Right hindlimb (tissue), 1 donor: ENCODE measurements around the gene POU2F3.

Source experiments
- DNase-seq: peaks from one replicate; pipeline ENCODE4 v3.0.0-alpha.2; 2018

POU2F3 gene

DNA sequence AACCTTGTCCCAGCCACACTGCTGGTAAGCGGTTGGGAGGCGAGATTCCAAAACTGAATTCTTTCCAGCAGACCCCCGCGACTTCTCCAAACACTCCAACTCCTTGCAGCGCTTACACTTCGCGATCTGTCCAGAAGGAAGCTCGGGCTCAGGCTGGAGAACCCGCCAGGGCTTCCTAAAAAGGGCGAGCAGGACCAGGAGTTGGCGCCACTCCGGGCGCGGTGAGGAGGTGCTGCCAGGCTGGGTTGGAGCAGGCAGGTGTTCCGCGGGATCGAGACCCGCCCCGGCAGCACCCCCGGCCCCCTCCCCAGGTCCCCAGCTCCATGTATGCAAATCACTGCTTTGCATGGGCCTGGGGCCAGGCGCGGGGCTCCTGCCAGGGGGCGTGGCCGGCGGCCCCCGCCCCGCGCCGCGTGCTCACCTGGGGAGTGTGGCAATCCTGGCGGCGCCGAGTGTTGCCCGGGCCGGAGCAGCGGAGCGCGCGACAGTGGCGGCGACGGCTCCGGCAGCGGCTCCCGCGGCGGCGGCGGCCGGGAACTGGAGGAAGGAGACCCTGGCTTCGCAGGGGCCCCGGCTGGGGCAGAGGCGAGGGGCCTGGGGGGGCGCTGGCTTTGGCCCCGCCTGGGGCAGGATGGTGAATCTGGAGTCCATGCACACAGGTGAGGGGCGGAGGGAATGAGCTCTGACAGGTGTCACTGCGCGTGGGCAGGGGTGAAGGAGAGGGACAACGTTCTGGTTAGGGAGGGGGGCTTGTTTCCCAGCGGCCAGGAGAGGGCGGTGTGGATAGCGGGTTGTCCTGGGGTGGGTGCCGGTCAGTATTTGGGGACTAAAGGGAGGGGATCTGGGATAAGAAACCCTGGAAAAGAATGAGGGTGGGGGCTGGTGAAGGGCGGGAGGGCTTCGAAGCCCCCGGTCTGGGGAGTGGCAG, at the start of gene POU2F3:
POU2F3 (plus strand) TSS at position 428 of the 928 bp plus-strand sequence; CDS start at position 632, 204 bp downstream.
- DNase-seq, result no peak

- DNase-seq, result no peak
Measured at GRCh38 chr11:120191058-120191457, 48.9 kb upstream of the POU2F3 start.

DNA sequence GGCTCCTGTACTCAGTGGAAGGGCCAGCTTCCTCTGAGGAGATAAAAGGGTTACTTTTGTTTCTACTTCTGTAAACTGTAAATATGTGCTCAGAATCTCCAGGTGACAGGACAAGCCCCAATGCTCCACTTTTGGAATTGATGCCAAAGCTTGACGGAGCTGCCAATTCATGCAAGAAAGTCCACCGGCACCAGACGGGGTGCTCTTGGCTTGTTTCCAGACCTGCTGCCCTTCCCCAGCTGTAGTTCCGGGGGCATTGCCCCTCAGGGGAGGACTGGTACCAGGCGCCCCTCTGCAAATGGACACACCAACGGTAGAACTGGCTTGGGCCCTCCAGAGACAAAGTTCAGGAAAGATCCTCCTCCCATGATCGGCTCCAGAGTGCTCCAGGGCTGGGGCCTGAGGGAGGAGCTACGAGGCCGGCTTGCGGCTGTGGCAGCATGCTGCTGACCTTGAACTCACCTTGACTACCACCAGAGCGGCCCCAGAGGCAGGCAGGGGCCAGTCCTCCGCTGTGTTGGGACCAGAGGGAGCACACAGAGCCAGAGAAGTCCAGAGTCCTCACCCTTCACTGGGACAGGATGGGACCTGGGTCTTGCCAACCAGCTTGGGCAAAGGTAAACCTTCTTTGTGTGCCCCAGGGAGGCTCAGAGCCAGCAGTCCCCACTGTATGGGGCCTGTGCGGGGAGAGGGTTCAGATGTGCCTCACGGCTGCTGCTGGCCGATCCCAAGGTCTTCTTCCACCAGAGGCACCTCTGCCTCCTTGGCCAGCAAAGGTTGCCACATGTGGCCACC, 46.9 kb upstream of the POU2F3 start:
- no peak for DNase-seq

DNA sequence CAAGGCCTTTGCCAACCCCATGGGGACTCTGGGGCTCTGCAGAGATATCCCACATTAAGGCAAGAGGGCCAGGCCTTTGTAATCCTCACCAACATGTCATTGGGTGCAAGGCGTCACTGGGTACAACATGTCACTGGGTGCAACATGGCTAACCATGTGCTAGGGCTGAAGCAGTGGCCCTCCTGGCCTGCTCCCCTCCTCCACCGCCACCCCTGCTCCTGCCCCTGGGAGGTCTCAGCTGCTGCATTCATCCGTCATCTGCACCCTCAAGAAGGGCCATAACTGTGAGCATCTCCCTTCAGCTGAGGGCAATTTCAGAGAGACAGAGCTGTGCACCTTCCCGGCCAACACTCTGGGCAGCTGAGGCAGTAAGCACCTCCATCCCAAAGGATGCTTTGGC, 45.8 kb upstream of the POU2F3 start:
- no peak for DNase-seq

DNA sequence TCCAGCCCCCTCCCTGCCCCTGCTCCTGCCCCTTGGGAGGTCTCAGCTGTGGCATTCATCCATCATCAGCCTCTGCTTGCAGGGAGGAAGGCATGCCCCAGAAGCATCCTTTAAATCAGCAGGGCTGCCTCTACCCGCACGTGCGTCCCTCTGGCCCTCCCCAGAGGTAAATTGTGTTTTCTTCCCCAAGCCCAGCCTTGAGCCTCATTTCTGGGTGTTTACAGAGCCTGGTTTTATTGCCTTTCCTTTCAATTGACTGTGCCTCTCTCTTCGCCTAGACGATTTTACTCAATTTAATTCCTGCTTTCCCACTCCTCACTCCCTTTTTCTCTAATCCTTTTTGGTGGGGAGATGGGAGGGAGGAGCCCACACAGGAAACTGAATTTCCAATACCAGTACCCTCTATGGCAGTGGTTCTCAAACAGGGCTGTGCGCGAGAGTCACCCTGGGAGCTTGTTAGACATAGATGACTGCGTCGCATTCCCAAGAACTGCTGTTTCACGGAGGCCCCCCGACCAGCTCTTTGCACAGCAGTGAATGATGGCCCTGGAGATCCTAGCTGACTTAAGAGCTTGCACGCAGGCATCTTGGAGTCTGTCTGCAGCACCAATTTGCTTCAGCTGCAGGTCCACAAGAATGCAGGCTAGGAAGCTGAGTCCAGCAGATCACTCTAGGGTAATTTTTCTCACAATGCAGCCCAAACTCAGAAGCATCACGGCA, 44.2 kb upstream of the POU2F3 start:
- no peak for DNase-seq

GRCh38 chr11:120196826-120197225, 43.1 kb upstream of the POU2F3 start:
- no peak for DNase-seq

DNA sequence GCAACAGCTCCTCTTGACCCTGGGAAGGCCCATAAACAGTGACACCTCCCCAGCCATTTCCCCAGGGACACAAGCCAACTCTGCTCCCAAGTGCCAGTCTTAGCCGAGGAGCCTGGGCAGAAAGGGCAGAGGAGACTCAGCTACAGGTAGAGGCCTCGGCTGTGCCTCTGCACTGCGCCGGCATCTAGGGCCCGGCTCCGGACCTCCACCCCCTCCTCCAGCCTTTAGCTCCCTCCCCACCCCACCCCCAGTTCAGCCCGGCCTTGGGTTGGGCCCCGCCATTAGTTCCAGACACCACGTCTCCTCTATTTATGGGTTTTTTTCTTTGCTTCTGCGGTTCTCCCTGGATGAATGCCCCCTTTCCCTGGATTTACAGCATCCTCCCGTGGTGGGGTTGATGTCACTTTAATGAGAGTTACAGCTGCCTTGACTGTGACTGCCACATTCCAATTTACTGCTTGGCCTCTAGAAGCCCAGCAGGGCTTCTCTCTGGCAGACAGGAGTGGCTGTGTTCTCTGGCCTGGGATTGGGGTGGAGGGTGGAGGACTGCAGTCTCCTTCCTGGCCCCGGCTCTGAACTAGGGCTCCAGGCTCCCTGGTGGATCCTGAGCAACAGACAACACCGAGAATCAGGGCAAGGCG, 42.6 kb upstream of the POU2F3 start:
- DNase-seq, result peak; percentile 88

DNA sequence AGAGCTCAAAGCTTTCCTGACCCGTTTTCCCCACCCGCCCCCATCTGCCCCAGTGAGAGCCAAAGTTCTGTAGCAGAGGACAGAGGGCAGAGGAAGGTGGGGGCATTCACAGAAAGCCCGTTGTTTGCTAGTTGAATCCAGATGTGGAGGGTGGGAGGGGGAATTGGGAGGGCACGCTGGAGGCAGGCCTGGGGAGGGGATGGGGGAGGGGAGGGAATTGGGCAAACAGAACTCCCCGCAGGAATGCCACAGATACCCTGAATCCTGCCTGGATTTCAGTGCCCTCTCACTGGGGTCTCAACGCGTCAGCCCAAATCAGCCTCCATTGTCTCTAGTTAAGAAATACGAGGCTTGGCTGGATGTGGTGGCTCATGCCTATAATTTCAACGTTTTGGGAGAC, 42.0 kb upstream of the POU2F3 start:
- DNase-seq, result no peak

DNA sequence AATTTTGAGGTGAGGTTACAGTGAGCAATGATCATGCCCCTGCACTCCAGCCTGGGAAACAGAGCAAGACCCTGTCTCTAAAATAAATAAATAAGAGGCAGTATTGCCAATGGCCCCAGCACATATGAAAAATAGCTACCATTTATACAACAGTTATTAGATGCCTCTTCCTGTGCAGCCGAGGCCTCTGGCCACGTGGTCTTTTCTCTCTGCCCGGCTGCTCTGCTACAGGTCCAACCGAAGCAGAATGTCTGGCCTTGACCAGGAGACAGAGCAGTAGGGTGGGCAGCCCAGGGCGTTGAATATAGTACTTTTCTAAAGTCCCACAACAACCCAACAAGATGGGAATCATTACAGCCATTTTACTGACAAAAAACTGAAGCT, 41.5 kb upstream of the POU2F3 start:
- DNase-seq, result no peak

DNA sequence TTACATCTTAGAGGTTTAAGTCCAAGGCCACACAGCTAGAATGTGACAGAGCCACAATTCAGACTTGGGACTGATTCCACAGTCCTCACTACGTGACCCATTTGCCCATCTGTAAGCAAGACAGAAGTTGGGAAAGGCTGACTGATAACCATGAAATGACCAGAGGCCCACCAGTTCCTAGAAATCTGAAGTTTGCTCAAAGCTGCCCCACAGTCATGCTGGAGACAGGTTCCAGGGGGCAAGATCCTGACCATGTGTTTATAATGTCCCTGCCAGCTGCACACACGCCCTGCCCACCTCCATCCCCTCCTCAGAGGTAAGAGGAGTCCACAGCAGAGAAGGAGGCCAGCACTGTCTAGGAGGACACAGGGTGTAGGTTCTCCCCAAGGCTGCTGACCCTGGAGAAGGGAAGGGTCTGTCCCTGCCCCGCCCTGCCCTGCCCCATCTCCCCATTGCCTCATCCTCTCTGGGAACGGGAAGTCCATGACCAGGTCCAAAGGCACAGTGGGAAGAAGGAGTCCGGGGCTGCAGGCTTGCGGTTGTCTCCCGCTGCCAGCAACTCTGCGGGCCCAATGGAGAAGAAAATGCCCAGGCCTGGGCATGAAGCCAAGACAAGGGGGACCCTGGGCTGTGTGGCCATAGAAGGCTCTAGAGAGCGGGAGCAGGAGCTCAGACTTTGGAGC, 41.0 kb upstream of the POU2F3 start:
- no peak for DNase-seq

DNA sequence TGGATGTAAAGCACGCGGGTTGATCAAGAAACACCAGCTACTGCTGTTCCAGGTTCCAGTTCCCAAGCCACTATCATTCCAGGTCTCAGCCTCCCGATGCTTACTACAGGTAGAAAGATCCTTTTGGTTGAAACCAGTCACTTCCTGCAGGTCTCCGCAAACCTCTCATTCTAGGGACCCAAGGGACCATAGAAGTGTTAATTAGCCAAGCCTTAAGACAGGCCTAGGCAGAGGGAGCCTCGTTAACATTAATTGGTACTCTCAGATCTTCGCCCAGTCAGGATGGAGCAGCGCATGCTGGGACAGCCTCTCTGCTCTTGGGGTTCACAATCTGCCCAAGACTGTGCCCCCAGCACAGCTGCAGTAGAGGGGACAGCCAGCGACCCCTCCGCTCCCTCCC, 40.3 kb upstream of the POU2F3 start:
- DNase-seq, result no peak

- DNase-seq, result no peak
Measured at GRCh38 chr11:120200677-120201076, 39.3 kb upstream of the POU2F3 start.

GRCh38 chr11:120201653-120202052, 38.3 kb upstream of the POU2F3 start:
- no peak for DNase-seq

DNA sequence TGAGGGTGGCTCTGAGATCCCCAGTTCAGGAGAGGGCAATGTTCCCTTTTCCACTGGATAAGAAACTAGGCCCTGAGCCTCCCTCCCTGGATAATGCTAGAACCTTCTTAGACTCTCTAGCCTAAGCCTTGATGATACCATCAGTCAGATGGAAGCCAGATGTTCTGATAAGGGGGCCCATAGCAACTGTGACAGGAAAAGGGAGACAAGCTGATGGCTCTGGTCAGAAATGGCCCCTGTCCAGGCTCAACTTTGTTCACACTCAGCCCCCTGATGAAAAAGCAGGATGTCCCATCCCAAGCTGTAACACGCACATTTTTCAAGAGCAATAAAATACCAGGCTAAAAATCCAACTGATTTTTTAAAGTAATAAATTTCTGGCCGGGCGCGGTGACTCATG, 36.3 kb upstream of the POU2F3 start:
- no peak for DNase-seq

DNA sequence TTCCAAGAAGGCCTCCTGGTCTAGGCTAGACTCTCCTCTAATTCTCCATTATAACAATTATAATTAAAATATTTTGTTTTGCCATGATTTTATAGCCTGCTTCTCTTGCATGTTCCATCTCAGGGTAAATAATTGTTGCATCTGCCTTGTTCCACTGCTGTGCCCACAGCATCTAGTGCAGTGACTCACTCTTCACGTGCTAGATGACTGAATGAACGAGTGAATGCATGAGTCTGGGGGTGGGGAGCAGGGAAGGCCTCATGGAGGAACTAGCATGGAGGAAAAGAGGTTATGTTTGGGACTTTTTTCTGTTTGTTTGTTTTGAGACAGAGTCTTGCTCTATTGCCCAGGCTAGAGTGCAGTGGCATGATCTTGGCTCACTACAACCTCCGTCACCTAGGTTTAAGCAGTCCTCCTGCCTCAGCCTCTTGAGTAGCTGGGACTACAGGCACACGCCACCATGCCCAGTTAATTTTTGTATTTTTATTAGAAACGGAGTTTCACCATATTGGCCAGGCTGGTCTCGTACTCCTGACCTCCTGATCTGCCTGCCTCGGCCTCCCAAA, 34.3 kb upstream of the POU2F3 start:
- DNase-seq, result no peak

DNA sequence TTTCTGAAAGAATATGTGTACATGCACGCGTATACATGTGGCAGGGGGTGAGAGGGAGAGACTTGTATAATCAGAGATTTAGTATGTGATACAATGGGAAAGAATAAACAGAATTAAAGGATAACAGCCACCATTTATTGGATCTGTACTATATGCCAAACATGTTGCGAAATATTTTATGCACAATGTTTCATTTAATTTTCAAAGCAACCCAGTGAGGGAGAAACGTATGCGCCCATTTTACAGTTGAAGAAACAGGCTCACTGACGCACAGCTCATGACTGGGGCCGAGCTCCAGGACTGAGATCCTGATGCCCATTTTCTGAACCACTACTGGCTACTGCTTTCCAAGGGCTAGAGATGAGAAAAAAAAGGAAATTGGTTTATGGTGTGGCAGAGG, 32.4 kb upstream of the POU2F3 start:
- no peak for DNase-seq

DNA sequence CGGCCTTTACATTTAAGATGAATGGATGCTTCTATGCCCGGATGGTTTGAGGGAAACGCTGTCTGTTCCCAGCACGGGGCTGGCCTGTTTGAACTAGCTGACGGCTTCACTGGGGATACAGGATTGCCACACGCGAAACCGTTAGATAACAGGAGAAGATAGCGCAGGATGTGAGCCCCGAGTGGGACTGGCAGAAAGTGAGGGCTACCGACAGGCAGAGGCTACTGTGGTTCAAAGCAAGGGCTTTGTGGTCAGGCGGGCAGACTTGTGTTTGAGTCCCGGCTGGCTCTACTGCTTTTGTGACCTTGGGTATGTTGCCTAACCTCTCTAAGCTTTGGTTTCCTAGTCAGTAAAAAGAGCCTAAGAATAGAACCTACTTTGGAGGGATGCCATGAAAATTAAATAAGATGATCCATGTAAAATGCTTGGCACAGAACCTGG, 31.9 kb upstream of the POU2F3 start:
- DNase-seq, result no peak

DNA sequence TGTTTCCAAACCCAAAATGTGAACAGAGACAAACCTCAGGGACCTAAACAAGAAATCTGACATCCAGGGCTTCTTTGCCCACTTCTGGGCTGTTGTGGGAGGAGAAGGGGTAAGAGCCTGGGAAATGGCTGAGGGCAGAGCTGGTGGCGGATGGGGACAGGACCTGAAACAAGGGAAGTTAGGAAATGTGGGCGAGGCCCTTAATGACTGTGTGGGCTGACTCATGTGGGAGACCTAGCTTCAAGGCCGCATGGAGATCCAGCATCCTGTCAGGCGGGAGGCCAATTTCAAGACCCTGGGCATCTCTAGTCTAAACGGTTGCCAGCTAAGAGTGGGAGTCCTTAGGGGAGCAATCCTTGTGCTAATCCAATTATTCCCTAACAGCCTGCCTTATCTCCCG, 31.2 kb upstream of the POU2F3 start:
- no peak for DNase-seq

DNA sequence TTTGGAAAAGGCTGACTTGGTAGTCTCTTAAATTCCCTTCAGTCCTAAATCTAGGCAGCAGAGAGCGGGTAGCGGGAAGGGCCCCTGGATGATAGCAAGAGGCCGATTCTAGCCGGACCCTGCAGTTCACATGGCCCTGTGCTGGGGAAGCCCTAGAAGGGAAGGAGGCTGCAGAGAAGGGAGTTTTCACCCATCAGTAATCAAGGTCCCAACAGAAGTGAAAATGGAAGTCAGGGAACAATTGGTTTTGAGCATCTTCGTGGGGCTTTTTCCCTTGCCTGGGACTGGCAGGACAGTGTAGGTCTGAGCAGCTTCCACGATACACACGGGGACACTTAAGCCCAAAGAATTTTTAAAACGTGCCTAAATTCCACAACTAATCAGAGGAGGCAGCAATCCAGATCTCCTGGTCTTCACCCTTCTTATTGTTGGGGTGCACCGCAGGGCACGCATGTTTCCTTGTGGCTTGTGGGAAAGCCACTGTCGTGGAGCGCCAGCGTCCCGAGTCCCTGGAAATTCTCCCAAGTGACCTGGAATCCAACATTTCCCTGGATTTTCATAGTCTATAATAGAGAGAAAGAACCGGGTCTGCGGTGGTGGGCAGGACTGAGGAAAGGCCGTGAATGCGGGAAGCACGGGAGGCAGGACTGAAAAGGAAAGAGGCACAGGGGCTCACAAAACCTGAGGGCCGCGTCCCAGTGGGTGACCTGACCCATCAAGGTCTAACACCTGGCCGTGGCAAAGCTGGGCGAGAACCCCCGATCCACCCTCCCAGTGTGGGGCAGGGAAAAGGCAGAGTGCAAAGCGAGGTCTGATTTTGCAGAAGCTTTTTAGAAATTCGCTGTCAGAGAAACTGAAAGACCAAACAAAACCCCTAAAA, 30.0 kb upstream of the POU2F3 start:
- no peak for DNase-seq

- DNase-seq, result peak; percentile 95
Measured at GRCh38 chr11:120210626-120211521, 29.1 kb upstream of the POU2F3 start, which contains the start of gene OAF. OAF (plus strand) TSS chr11:120211032; CDS start chr11:120211280, 248 bp downstream.
